Kidney (tissue), 14 donors: ENCODE data around the gene HSD17B14. TPM values are rescaled to one million over a fixed set of nuclear protein-coding genes. Genes with fewer than 3 reads are reported as not detected.
A peak's percentile ranks its signal among the peaks of the same experiment; 100 is the strongest.

ENCODE experiments used
- DNase-seq, 5 donors: peaks; one replicate each; pipeline ENCODE4 v3.0.0-alpha.2; 2013 to 2020
- FAIRE-seq: peaks from 2 replicates; lab custom pipeline; 2012; peaks lifted over from hg19 to GRCh38; lab: Jason Lieb, UNC
- H3K27ac ChIP-seq, 2 donors: one replicate each; pipeline ENCODE4 v1.7.0; 2013; ENCODE audit warnings: low read depth in 2 of 2, low read length in 2 of 2, inconsistent platforms in 1 of 2
- H3K27me3 ChIP-seq: one replicate; pipeline ENCODE4 v1.7.1; 2013; ENCODE audit warnings: low read length, inconsistent platforms; ENCODE audit not compliant: control insufficient read depth, insufficient read depth
- H3K36me3 ChIP-seq, 3 donors: one replicate each; pipeline versions ENCODE4 v1.7.0 to v1.7.1; 2013; ENCODE audit warnings: low read length in 3 of 3, control low read depth in 1 of 3, inconsistent platforms in 1 of 3; ENCODE audit not compliant: insufficient read depth in 3 of 3, control insufficient read depth in 2 of 3
- H3K4me1 ChIP-seq, 3 donors: one replicate each; pipeline versions ENCODE4 v1.7.0 to v1.7.1; 2013; ENCODE audit warnings: low read length in 3 of 3, inconsistent platforms in 1 of 3, low read depth in 1 of 3; ENCODE audit not compliant: control insufficient read depth in 2 of 3, insufficient read depth in 2 of 3
- H3K4me3 ChIP-seq, 3 donors: one replicate each; pipeline versions ENCODE4 v1.7.0 to v1.8.1; 2013; ENCODE audit warnings: low read length in 3 of 3, control low read depth in 1 of 3, inconsistent platforms in 1 of 3
- H3K9ac ChIP-seq, 3 donors: one replicate each; pipeline versions ENCODE4 v1.7.0 to v1.7.1; 2013; ENCODE audit warnings: low read length in 3 of 3, control low read depth in 1 of 3, inconsistent platforms in 1 of 3
- H3K9me3 ChIP-seq, 3 donors: one replicate each; pipeline versions ENCODE4 v1.7.0 to v1.7.1; 2013; ENCODE audit warnings: low read length in 3 of 3, control low read depth in 1 of 3, inconsistent platforms in 1 of 3; ENCODE audit not compliant: control insufficient read depth in 2 of 3, insufficient read depth in 1 of 3
- CTCF ChIP-seq: IDR thresholded peaks from 3 replicates; pipeline ENCODE4 v1.5.1; 2012; ENCODE audit warnings: mild to moderate bottlenecking, moderate library complexity, borderline replicate concordance; ENCODE audit not compliant: insufficient read depth; ENCODE audit errors: extremely low read depth
- intact Hi-C: fragments of 100-400 bp; cut with DNase I; formaldehyde crosslinking; loops from one replicate; pipeline ENCODE4 v1.11.1; 2022
- polyA plus RNA-seq: library from polyadenylated mRNA; stranded (reverse); fragments of 350-450 nt; fragmentation: Illumina TruSeq; extraction: RNeasy Lipid Tissue Mini Kit (QIAGEN cat#74804); gene quantifications from one replicate; pipeline ENCODE4 v1.2.3, GENCODE V29; 2014; ENCODE audit warnings: low read depth, low replicate concordance; ENCODE audit not compliant: insufficient read depth
- total RNA-seq: library from RNA; stranded (reverse); fragmentation: NEBNext Ultra II Directional; extraction: Animal tissue kit (Norgen Biotek cat#: 25700); gene quantifications from one replicate; pipeline ENCODE4 v1.2.1, GENCODE V29; 2021
- donor health status: control.
- donor health status: control.
- donor health status: control.
- donor health status: control.
- donor health status: control.
- donor health status: DM: yes; HTN: yes; CAD: no.
- donor health status: Normal renal cell carcinoma (clear cell type).

The HSD17B14 gene
- total and polyA plus RNA-seq, 2 donors from 2014 or later: 5.2 to 141 TPM

- intact Hi-C loops: loop anchor here (10.0 kb wide), 1 partner anchor 179 kb away; no protein-coding TSS in a partner anchor
- no peak for TF ChIP-seq CTCF
- H3K9me3 ChIP-seq: no peaks in the 10 kb centered on the region
- H3K27me3 ChIP-seq: no peaks in the 10 kb centered on the region
- peak overlapping the region in 1 of 3 donors; percentile 63 for H3K9ac ChIP-seq
- H3K4me3 ChIP-seq: peak overlapping the region in 2 of 3 donors; percentile 58 to 92
- H3K4me1 ChIP-seq: peaks cover 0 to 7% (median 5%) of the 10 kb centered on the region in 3 donors
- H3K36me3 ChIP-seq: no peaks in the 10 kb centered on the region
- no peak for FAIRE-seq
- DNase-seq: peak in 1 of 5 donors; percentile 88
- H3K27ac ChIP-seq: peak overlapping the region; percentile 76 to 92
These were observed 40.6 kb downstream of the HSD17B14 start for GRCh38 chr19:48795685-48796070.

DNA sequence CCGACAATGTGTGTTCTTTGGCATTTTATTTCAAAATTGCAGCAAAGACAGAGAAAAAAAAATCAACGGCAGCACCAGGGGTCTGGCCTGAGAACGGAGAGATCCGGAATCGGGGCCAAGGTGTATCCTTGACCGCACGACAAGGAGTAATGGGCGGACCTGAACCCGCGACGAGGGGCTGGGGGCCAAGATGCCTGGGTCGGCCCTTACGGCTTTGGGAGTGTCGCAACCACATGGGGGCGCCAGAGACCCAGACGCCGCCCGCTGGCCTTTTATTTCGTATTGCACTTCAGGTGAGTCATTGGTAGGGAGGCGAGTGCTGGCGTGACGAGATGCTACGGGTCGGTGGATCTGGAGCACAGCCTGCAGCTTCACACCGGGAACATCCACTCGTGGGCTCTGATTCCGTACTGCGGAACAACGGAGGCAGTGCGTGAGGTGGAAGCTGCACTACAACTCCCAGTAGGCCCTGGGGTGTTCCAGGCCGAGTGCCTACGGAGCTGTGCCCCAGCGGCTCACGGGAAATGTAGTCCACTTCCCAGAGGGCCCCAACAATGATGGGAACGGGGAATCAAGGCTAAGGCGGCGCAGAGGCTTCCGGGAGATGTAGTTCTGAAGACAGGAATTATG lies 41.1 kb downstream of the HSD17B14 start:
- peak overlapping the region; percentile 76 to 92 for H3K27ac ChIP-seq
- peak; percentile 65 for FAIRE-seq
- no peaks in the 10 kb centered on the region for H3K27me3 ChIP-seq
- intact Hi-C loops: loop anchor here (10.0 kb wide), 1 partner anchor 180 kb away; no protein-coding TSS in a partner anchor
- peaks cover 0 to 7% (median 5%) of the 10 kb centered on the region in 3 donors for H3K4me1 ChIP-seq
- no peaks in the 10 kb centered on the region for H3K9me3 ChIP-seq
- DNase-seq: peak; percentile 95 to 97 (median 96)
- H3K9ac ChIP-seq: peak overlapping the region; percentile 63 to 90 (median 90)
- peak overlapping the region; percentile 58 to 92 (median 89) for H3K4me3 ChIP-seq
- TF ChIP-seq CTCF: peak; percentile 90
- H3K36me3 ChIP-seq: no peaks in the 10 kb centered on the region

DNA sequence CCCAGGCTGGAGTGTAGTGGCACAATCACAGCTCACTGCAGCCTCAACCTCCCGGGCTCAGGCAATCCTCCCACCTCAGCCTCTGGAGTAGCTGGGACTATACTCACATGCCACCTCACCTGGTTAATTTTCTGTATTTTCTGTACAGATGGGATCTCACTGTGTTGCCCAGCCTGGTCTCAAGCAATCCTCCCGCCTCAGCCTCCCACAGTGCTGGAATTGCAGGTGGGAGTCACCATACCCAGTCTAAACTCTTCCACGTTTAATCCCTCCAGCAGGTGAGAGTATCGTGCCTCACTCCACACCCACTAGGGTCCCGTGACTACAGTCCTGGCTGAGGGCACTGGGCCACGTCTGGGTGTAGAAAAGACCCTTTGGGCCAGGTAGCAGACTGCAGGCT lies 42.0 kb downstream of the HSD17B14 start:
- no peak for FAIRE-seq
- Histone ChIP-seq H3K9ac (peak overlapping the region in 1 of 3 donors; percentile 63), H3K9me3 (no peaks in the 10 kb centered on the region), H3K4me3 (no peak overlapping the region), H3K36me3 (no peaks in the 10 kb centered on the region), H3K27me3 (no peaks in the 10 kb centered on the region), H3K4me1 (peaks cover 0 to 7% (median 5%) of the 10 kb centered on the region in 3 donors), H3K27ac (peak overlapping the region in 1 of 2 donors; percentile 28)
- DNase-seq: no peak
- no peak for TF ChIP-seq CTCF
- intact Hi-C loops: loop anchor here (5.0 to 10.0 kb wide), 2 partner anchors 43 to 181 kb away; partner anchors contain the start of gene HSD17B14
